Effector memory CD8-positive, alpha-beta T cell (primary cell): Measurements from ENCODE around the gene PPM1H.

Experiments used
- ATAC-seq: fragments of 150-1000 bp; cut with Tn5 transposase; replicated peaks from 2 replicates; pipeline ENCODE4 v1.10.0; 2021; ENCODE audit warnings: mild to moderate bottlenecking, moderate library complexity
- DNase-seq, 3 experiments: peaks; one replicate each; pipeline ENCODE4 v3.0.0; 2021
- H3K27ac Mint-ChIP-seq, 2 donors: one replicate each; pipeline ENCODE4 v1.8.0; 2022; ENCODE audit warnings: mild to moderate bottlenecking in 2 of 2, mixed read lengths in 2 of 2, moderate library complexity in 2 of 2
- H3K27me3 Mint-ChIP-seq, 2 donors: one replicate each; pipeline ENCODE4 v1.8.0; 2022; ENCODE audit warnings: mixed read lengths in 2 of 2
- H3K36me3 Mint-ChIP-seq: one replicate; pipeline ENCODE4 v1.8.0; 2022; ENCODE audit warnings: mild to moderate bottlenecking, moderate library complexity, mixed read lengths; ENCODE audit not compliant: insufficient read depth
- H3K4me1 Mint-ChIP-seq, 2 donors: one replicate each; pipeline ENCODE4 v1.8.0; 2022; ENCODE audit warnings: low read depth in 2 of 2, mixed read lengths in 2 of 2
- H3K4me3 Mint-ChIP-seq, 2 donors: one replicate each; pipeline ENCODE4 v1.8.0; 2022; ENCODE audit warnings: mild to moderate bottlenecking in 2 of 2, mixed read lengths in 2 of 2, moderate library complexity in 2 of 2
- H3K9me3 Mint-ChIP-seq, 2 donors: one replicate each; pipeline ENCODE4 v1.8.0; 2022; ENCODE audit warnings: mixed read lengths in 2 of 2

PPM1H gene

DNA sequence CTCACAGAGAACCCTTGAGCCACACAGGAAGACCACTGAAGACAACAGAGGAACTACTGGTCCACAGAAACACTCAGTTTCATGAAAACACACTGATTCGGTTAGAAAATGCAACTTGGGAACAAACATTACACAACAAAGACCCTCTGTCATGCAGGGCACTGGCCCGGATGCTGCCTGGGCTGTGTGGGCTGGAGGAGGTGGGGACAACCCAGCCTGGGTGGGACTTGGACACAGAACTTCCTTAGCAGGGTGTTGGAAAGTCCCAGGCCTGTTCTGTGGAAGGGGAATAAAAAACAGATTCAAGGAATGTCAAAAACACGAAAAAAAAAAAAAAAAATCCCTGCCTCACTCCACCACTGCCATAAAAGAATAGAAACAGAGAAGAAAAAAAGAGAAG lies 287.4 kb downstream of the PPM1H start:
- Mint-ChIP-seq H3K4me3 (no peak overlapping the region), H3K4me1 (no peaks in the 10 kb centered on the region), H3K36me3 (no peaks in the 10 kb centered on the region), H3K9me3 (no peaks in the 10 kb centered on the region), H3K27me3 (peaks cover 0 to 17% of the 10 kb centered on the region in 2 donors), H3K27ac (no peak overlapping the region)
- ATAC-seq (no peak), DNase-seq (no peak)

DNA sequence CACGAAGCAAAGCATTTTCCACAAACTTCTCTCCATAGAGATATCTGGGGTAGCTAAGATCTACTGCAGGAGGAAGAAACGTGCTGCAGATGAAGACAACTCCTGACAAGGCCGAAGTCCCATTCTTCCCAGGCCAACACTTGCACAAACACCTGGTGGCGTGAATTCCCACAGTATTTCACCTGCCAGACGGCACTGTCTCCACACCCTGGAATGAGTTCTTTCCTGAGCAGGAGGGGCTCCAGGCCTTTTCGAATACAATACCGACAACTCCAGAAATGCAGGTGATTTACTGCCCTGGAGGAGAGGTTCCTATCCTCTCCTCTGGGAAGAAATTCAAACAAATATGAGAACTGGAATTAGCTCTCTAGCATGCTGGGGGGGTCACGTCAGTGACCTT lies 288.4 kb downstream of the PPM1H start:
- ATAC-seq, result no peak
- Mint-ChIP-seq H3K27me3 (peaks cover 0 to 17% of the 10 kb centered on the region in 2 donors), H3K4me3 (no peak overlapping the region), H3K36me3 (no peaks in the 10 kb centered on the region), H3K27ac (no peak overlapping the region), H3K4me1 (peaks cover 2 to 3% of the 10 kb centered on the region in 2 donors), H3K9me3 (no peaks in the 10 kb centered on the region)
- no peak for DNase-seq

DNA sequence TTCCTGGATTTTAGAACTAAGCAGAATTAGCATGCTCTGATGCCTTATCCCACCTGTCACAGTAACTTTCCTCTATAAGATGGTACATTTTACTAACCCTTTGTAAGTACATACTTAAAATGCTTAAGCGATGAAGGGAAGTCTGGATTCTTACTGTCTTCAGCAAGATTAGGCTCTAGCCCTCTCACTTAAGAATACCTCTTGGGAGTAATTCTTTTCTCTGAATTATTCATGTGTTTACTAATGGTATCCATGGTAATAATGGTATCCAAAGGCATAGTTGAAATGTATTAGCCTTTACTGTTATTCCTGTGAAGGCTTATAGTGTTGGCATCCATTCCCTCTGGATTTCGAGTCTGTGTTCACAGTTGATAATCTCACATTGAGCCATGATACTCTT lies 291.5 kb downstream of the PPM1H start:
- DNase-seq (no peak), ATAC-seq (no peak)
- H3K4me1 Mint-ChIP-seq, result peaks cover 9 to 14% of the 10 kb centered on the region in 2 donors
- H3K36me3 Mint-ChIP-seq, result no peaks in the 10 kb centered on the region
- no peaks in the 10 kb centered on the region for H3K9me3 Mint-ChIP-seq
- H3K4me3 Mint-ChIP-seq, result no peak overlapping the region
- peaks cover 0 to 17% of the 10 kb centered on the region in 2 donors for H3K27me3 Mint-ChIP-seq
- H3K27ac Mint-ChIP-seq, result no peak overlapping the region

DNA sequence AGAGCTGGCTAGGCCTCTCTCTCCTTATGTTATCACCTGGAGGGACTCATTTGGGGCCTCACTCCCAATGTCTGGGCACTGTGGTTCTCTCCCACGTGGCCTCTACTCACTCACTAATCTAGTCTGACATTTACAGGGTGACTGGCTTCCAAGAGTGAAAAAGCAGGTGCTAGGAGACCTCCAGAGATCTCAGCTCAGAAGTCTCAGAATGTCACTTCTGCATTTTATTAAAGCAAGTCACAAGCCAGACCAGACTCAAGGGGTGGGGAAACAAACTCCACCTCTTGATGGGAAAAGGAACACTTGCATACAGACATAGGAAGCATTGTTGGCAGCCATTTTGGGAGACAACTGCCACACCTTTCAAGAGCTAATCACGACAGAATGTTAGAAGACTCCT lies 292.5 kb downstream of the PPM1H start:
- H3K36me3 Mint-ChIP-seq, result no peaks in the 10 kb centered on the region
- DNase-seq (no peak), ATAC-seq (no peak)
- peaks cover 0 to 17% of the 10 kb centered on the region in 2 donors for H3K27me3 Mint-ChIP-seq
- H3K4me3 Mint-ChIP-seq, result no peak overlapping the region
- peaks cover 9 to 14% of the 10 kb centered on the region in 2 donors for H3K4me1 Mint-ChIP-seq
- no peaks in the 10 kb centered on the region for H3K9me3 Mint-ChIP-seq
- H3K27ac Mint-ChIP-seq, result no peak overlapping the region

DNA sequence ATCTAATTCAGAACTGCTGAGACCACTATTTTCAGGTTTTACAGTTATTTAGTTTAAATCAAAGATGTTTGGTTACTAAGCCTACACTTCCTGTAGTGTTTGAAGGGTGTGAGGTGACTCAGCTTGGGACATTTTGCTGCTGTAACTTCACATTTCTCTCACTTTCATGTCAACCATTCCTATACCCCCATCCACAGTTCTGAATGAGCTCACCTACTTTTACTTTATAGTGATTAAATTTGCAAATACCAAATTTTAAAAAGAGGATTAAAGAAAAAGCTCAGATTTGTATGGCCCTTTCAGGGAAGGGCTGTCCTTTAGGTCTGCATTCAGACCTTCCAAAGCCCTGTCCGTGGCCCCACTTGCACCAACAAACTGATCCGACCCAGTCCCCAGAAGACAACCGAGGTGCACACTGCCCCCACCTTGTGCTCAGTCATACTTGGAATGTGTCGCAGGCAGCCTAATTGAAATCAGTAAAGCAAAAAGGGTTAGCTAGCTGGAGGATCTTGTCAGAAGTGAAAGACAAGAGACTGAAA lies 294.0 kb downstream of the PPM1H start:
- H3K9me3 Mint-ChIP-seq, result no peaks in the 10 kb centered on the region
- no peaks in the 10 kb centered on the region for H3K36me3 Mint-ChIP-seq
- peaks cover 9 to 14% of the 10 kb centered on the region in 2 donors for H3K4me1 Mint-ChIP-seq
- DNase-seq (peak in 2 of 3 experiments; percentile 3 to 9), ATAC-seq (peak; percentile 97)
- peaks cover 0 to 10% of the 10 kb centered on the region in 2 donors for H3K27me3 Mint-ChIP-seq
- H3K27ac Mint-ChIP-seq, result peak overlapping the region; percentile 4 to 83
- peak overlapping the region; percentile 47 to 63 for H3K4me3 Mint-ChIP-seq

DNA sequence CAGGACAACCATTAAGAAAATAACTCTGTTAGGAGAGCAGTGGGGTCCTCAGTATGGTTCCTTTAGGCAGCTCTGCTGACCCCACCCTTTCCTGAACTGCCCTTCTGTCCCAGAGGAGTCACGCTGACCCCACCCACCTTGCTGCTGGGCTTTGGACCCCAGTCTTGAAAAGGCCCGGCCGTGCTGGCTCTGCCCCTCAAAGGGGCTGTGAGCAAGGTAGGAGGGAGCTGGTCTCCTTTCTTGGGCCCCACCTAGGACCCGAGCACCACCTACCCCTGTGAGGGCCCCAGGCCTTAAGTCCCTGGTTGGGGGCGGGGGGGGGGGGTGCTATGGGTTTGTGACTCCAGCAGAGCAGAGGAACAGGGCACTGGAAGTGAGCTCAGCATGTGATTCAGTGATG lies 297.3 kb downstream of the PPM1H start:
- ATAC-seq (no peak), DNase-seq (no peak)
- Mint-ChIP-seq H3K27ac (no peak overlapping the region), H3K4me1 (peaks cover 12 to 14% of the 10 kb centered on the region in 2 donors), H3K9me3 (no peaks in the 10 kb centered on the region), H3K4me3 (no peak overlapping the region), H3K27me3 (peaks cover 27 to 40% of the 10 kb centered on the region in 2 donors), H3K36me3 (no peaks in the 10 kb centered on the region)

DNA sequence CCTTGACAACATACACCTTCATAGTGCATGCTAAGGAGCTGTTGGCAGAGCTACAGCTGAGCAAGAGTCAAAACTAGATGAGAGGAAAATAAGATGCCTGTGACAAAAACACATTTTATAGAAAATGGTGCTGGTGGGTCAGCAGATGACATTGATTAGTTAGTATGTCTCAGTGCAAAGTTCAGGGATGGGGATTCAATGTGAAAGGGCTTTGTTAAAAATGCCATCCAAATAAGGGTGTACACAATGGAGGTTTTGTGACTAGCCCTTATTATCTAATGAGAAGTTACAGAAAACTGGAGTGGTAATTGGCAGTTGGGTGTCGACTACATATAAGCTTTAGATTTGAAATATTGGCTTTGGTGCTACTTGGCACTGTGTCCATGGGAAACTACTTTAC lies 299.3 kb downstream of the PPM1H start:
- Mint-ChIP-seq H3K27me3 (peaks cover 45 to 61% of the 10 kb centered on the region in 2 donors), H3K27ac (no peak overlapping the region), H3K4me1 (peaks cover 10 to 12% of the 10 kb centered on the region in 2 donors), H3K9me3 (no peaks in the 10 kb centered on the region), H3K36me3 (no peaks in the 10 kb centered on the region), H3K4me3 (no peak overlapping the region)
- no peak for DNase-seq
- no peak for ATAC-seq

DNA sequence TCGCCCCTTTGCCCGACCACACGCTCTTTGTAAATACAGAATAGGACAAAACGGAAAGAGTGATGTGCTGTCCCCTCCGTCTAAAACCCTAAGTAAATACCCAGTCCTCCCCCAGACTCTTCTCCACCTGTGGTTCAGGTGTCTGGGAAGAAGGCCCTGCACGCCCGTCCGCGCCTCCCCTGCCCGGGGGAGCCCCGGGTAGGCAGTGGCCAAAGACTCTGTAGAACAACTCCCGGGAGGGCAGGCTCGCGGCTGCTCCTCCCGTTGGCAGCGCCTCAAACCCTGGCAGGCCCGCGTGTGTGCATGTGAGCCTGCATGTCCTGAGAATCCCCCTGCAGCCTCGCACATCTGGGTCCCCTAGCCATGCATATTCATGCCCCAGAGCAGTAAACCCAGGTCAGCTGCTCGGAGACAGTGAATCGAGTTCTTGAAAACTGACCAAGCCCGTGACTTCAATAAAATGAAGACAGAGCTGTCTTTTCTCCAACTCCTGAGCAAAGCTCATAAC lies 302.5 kb downstream of the PPM1H start:
- Mint-ChIP-seq H3K27ac (no peak overlapping the region), H3K4me3 (peak overlapping the region; percentile 83 to 84)
- peak in 2 of 3 experiments; percentile 3 to 5 for DNase-seq

DNA sequence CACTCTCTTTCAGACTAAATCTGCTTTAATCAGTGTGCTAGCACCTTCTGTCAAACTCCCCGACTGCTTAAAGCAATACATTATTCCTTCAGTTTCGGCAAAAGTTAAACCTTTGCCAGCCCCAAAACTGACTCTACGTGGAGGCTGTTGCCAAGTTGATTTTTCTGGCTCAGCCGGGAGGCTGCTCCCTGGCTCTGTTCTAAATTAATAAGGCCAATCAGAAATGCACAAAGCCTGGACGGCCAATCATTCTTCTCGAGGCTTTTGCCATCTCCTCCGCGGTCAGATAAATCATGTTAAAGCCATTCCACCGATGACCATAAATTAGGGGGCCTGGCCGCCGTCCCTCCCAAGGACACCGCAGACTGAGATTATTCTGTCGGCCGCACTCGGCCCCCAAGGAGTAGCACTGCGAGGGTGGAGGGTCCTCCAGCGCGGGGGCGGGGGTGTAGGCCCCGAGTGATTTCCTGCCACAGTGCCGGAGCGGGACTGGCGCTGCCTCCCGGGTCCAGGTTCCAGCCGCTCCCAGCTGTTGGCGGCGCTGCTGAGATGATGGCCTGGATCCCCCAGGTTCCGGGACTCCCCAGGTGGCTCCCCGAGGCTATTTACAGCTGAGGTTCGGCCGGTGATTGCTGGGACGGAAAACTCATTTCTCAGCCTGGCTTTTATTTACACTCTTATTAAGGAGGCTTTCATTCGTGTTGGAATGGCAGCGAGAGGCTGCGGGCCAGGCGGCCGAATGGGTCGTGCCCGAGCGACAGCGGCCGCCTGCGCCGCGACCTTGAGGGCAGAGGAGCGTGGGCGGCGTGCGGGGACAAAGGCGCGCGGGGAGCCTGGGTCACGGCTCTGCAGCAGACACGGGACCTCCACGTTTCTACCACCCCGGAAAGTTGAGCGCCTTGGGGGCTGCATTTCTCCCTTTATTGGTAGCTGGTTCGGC lies 303.2 kb downstream of the PPM1H start:
- Mint-ChIP-seq H3K27me3 (peaks cover 71 to 94% of the 10 kb centered on the region in 2 donors), H3K4me3 (peak overlapping the region; percentile 83 to 84), H3K9me3 (no peaks in the 10 kb centered on the region), H3K36me3 (no peaks in the 10 kb centered on the region), H3K4me1 (peaks cover 9 to 10% of the 10 kb centered on the region in 2 donors), H3K27ac (no peak overlapping the region)
- peak; percentile 71 for ATAC-seq
- no peak for DNase-seq

More for the DNA sequence above, 302.5 kb downstream of the PPM1H start:
- H3K4me1 Mint-ChIP-seq, result peaks cover 9 to 10% of the 10 kb centered on the region in 2 donors
- peak; percentile 43 for ATAC-seq
- H3K36me3 Mint-ChIP-seq, result no peaks in the 10 kb centered on the region
- H3K27me3 Mint-ChIP-seq, result peaks cover 71 to 92% of the 10 kb centered on the region in 2 donors
- H3K9me3 Mint-ChIP-seq, result no peaks in the 10 kb centered on the region

DNA sequence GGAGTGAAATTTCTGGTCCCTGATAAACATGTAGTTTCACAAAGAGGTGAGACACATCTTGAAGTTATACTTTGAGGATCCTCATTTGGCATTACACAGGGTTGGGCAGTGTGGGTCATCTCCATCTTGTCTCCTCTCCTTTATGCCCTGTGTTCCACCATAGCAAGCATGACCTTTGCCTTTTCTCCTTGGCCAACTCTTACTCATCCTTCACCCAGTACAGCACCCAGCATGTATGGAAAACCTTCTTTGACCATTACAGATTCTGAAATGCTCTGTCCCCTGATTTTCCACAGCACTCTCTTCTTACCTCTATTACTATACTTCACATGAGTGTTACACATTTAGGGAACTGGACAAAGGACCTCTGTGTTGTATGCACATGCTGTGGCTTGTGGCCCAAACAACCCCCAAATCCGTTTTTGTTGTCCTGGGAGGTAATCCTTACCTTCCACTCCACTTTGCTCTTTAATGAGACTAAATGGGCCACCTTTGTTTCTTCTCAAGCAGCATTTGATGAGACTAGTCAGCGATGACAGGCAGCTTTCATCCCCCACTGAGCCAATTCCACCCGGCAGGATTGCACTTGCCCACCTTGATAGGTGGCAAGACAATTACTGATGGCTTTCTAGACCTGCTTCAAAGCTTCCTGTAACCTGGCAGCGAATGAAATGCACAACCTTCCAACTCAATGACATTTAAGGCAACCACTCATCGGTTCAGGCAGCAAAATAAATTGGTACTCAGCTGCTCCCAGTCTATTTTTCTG lies 304.8 kb downstream of the PPM1H start:
- Mint-ChIP-seq H3K27ac (no peak overlapping the region), H3K9me3 (no peaks in the 10 kb centered on the region), H3K4me1 (peaks cover 9 to 10% of the 10 kb centered on the region in 2 donors), H3K27me3 (peaks cover 69 to 94% of the 10 kb centered on the region in 2 donors), H3K36me3 (no peaks in the 10 kb centered on the region), H3K4me3 (no peak overlapping the region)
- no peak for ATAC-seq
- no peak for DNase-seq

DNA sequence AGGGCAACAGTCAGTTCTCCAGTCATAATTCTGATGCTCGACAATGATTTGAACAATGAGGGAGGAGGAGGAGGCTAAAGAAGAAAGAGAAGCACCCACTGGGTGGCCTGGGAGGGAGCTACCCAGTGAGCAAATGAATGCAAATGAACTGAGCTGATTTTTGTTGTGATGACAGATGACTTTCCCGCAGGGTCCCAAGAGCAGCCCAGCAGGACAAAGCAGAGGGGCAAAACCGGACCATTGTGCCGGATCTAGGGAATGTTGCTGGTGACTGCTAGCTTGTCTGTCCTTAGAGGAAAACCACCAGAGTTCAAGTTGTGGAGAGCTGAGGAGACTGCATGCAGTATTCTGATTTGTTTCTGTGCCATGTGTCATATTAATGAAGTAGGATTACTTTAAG lies 305.5 kb downstream of the PPM1H start:
- Mint-ChIP-seq H3K4me3 (no peak overlapping the region), H3K9me3 (no peaks in the 10 kb centered on the region), H3K36me3 (no peaks in the 10 kb centered on the region), H3K27me3 (peaks cover 61 to 86% of the 10 kb centered on the region in 2 donors), H3K4me1 (peaks cover 9 to 10% of the 10 kb centered on the region in 2 donors), H3K27ac (no peak overlapping the region)
- DNase-seq (no peak), ATAC-seq (no peak)

DNA sequence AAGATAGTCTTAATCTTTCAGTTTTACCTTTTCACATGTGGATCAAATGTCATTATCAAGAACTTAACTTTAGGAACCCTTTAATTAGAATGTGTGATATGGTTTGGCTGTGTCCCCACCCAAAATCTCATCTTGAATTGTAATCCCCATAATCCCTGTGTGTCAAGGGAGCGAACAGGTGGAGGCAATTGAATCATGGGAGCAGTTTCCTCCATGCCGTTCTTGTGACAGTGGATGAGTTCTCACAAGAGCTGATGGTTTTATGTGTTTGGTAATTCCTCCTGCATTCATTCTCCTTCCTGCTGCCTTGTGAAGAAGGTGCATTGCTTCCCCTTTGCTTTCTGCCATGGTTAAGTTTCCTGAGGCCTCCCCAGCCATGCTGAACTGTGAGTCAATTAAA lies 307.8 kb downstream of the PPM1H start:
- Mint-ChIP-seq H3K27me3 (peaks cover 39 to 64% of the 10 kb centered on the region in 2 donors), H3K4me3 (no peak overlapping the region), H3K27ac (no peak overlapping the region), H3K4me1 (peaks cover 4% of the 10 kb centered on the region in 2 donors), H3K36me3 (peaks cover 4% of the 10 kb centered on the region), H3K9me3 (no peaks in the 10 kb centered on the region)
- ATAC-seq, result no peak
- DNase-seq, result no peak

DNA sequence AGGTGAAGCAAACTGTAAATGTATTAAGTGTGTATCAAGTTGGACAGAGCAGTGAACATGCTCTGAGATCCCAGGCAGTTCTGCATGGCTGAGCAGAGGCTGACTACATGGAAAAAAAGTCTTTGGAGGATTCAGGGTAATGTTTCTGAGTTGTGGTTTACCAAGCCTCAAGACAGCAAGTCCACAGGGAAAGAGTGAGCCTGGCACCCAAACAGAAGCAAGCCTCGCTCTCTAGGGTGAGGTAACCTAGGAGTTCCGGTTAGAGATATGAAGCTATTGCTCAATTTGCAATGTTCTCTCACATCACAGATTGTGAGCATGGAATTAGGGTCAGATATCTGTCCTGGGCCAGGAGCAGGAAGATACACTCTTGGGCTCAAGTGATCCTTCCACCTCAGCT lies 309.7 kb downstream of the PPM1H start:
- H3K36me3 Mint-ChIP-seq, result peaks cover 4% of the 10 kb centered on the region
- no peak overlapping the region for H3K27ac Mint-ChIP-seq
- H3K9me3 Mint-ChIP-seq, result no peaks in the 10 kb centered on the region
- H3K27me3 Mint-ChIP-seq, result peaks cover 21 to 45% of the 10 kb centered on the region in 2 donors
- peaks cover 0 to 2% of the 10 kb centered on the region in 2 donors for H3K4me1 Mint-ChIP-seq
- DNase-seq (no peak), ATAC-seq (no peak)
- no peak overlapping the region for H3K4me3 Mint-ChIP-seq
